Adipose tissue (tissue), 3 donors: ENCODE measurements around the gene IRAG1. TPM values are rescaled to one million over a fixed set of nuclear protein-coding genes. Genes with fewer than 3 reads are reported as not detected.
"Not testable (repeated sequence)": the region's sequence is repeated elsewhere in the genome, so short reads cannot be mapped to it uniquely, and the experiment has no call there.

Source experiments
- H3K27ac ChIP-seq: one replicate; pipeline ENCODE4 v1.5.1; 2013; ENCODE audit warnings: low read depth, low read length
- WGBS, 3 donors: extraction: QIAGEN DNeasy Blood & Tissue Kit; methylation state at CpG; one replicate each; pipeline ENCODE4 v1.1.7; 2013; 5-methylcytosine and 5-hydroxymethylcytosine counted together
- polyA plus RNA-seq, 3 donors: library from polyadenylated mRNA; stranded (reverse); fragments of 200-250 nt; gene quantifications; one replicate each; pipeline ENCODE4 v1.2.3, GENCODE V29; 2013
- donor health status: healthy with polysubstance abuse.
- donor health status: Bipolar disorder and iron deficiency.
- donor health status: healthy.

The IRAG1 gene
- polyA plus RNA-seq, 3 donors: 1.6 to 8.5 (median 5.2) TPM

DNA sequence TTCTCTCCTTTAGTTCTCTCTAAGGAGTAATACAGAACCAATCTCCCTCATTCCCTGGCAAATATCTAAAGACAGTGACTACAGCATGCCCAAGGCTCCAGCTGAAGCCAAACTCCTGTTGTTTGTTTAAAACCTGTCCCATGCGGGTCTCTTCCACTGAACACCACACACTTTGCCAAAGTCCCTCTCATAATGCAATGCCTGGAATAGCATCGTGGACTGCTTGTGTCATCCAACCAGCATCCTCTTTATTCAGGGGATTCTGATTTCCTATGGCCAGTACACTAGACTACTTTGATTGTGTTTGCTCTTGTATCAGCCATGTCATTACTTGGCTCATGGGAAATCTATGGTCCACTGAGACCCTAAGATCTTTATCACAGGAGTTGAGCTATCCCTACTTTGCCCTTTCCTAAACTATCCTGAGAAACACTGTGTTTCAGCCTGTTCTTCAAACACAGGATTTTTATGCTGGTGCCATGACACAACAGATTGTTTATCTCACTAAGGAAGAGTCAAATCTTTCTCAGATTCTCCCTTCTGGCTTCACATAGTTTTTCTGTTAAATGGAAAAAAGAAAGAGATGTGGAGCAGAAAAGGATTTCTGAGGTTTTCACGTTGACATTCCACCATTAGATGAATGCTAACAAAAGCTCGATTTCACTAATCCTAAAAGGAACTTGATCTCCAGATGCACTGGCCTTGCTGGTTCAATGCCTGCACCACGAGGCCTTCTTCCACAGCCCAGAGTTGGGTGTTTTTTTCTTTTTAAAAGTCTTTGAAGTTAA is 15.9 kb upstream of the IRAG1 start:
- WGBS, 3 donors: 62 to 73% (median 64%) methylated on average over 5 of the region's 5 CpGs
- H3K27ac ChIP-seq: no peak overlapping the region

DNA sequence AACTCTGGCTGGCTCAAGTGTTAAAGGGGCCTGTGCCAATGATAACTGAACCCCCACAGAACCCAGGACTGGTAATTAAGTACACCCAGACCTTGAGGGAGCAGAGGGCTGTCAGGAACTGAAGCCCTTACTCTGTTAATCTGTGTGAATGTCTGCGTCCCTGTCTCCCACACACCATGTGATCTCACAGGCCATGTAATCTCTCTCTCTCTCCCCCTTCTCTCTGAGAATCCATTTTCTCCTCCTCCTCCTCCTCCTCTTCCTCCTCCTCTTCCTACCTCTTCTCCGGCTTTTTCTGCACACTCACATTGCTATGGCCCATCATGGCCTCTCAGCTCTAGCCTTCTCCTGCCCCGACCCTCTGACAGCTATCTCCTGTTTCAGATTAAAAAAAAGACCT is 14.6 kb upstream of the IRAG1 start:
- WGBS, 3 donors: 78 to 83% (median 79%) methylated on average over 3 of the region's 3 CpGs
- no peak overlapping the region for H3K27ac ChIP-seq

- H3K27ac ChIP-seq: no peak overlapping the region
- 88 to 92% (median 91%) methylated on average over 3 of the region's 3 CpGs for WGBS, 3 donors
Observed at GRCh38 chr11:10701982-10702381, 8.4 kb upstream of the IRAG1 start.

DNA sequence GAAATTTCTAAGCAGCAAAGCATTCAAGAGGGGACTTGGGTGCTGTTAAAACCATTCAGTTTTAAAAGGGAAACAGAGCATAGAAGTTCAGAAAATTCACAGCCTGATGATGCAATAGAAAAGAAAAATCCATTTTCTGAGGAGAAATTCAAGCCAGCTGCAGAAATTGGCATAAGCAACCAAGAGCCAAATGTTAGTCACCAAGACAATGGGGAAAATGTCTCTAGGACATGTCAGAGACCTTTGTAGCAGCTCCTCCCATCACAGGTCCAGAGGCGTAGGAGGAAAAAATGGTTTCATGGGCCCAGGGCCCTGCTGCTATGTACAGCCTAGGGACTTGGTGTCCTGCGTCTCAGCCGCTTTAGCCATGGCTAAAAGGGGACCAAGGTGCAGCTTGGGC is 5.5 kb upstream of the IRAG1 start:
- 93 to 99% (median 97%) methylated on average over 3 of the region's 3 CpGs for WGBS, 3 donors
- H3K27ac ChIP-seq: no peak overlapping the region

DNA sequence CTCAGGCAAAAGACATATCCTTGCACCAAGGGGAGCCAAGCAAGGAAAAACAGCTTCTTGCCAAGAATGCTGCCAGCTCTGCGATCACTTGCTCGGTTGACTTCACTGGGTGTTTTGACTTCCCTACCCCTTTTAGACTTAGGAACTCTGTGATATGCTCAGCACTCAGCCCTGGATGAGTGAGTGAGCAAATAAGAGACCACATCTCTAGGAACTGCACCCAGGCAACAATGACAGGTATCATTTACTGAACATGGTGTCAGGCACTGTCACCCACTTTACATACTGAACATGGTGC is 3.7 kb upstream of the IRAG1 start:
- no peak overlapping the region for H3K27ac ChIP-seq
- WGBS, 3 donors: 36 to 75% (median 43%) methylated on average over 2 of the region's 2 CpGs

DNA sequence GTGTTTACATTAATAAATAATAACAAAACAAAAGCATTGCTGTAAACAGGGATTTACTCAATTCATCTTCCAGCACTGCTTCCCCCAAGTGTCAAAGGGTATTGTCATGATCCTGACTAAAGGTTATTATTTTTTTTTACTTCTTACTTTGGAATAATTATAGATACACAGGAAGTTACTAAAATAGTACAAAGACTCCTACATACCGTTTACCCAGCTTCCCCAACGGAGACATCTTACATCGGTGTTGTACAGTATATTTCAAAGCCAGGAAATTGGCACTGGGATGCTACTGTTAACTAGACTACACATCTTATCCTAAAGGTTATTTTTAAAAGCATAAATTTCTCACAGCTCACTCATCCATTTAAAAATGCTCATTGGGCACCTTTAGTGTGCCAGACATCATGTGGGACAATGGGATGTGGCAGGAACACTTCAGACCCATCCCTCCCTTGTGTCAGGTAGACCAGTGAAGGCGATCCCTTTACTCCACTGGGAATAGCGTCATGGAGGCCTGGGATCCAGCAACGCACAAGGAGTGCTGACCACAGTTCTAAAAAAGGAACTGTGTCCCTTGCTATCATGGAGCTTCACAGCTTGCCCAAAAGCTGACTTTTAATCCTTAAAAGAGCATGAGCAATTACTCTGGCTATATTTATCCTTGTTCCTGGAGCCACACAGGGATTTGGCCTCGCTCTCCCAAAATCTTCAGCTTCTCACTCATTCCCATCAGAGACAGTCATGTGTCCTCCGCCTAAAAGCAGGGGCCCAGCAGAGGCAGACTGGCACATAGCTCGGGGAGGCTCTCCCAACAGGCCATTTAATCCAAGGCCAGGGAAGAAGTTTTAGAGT is 3.1 kb upstream of the IRAG1 start:
- WGBS, 3 donors: 60 to 83% (median 61%) methylated on average over 9 of the region's 9 CpGs
- H3K27ac ChIP-seq: no peak overlapping the region

GRCh38 chr11:10695833-10696232 is 2.3 kb upstream of the IRAG1 start:
- 37 to 57% (median 47%) methylated on average over 3 of the region's 3 CpGs for WGBS, 3 donors
- H3K27ac ChIP-seq: no peak overlapping the region

DNA sequence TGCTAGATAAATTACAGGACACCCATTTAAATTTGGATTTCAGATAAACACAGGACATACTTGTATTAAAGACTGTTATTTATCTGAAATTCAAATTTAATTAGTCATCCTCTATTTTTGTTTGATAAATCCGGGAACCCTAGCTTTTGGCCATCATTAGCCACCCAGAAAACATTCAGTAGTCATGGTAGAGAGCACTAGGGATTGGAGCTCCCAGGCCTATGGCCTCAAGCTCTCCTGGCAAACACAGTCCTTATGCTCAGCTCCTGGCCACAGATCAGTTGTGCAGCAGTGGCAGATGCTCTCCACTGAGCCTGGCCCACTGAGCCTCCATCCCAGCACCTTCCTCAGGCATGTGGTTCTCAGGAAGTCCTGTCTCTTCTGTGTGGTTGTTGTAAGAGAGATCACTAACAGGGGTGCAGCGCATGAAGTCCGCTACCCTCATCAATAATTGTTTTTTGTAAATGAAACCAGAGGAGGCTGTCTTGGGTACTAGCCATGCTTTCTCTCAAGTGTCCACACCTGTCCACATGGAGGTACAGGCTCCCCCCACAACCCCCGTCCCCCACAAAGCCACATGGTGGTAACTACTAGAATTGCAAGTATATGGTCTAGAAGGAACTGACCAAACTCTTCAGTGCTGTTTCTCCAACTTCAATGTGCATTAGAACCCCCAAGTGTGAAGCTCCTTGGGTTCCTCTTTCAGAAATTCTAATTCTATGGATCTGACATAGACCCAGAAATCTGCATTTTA is 1.1 kb upstream of the IRAG1 start:
- H3K27ac ChIP-seq: no peak overlapping the region
- 81 to 86% (median 84%) methylated on average over 4 of the region's 4 CpGs for WGBS, 3 donors

- H3K27ac ChIP-seq: no peak overlapping the region
- WGBS, 3 donors: 55 to 69% (median 58%) methylated on average over 7 of the region's 7 CpGs
Observed at GRCh38 chr11:10692531-10693115, 932 bp downstream of the IRAG1 start.

DNA sequence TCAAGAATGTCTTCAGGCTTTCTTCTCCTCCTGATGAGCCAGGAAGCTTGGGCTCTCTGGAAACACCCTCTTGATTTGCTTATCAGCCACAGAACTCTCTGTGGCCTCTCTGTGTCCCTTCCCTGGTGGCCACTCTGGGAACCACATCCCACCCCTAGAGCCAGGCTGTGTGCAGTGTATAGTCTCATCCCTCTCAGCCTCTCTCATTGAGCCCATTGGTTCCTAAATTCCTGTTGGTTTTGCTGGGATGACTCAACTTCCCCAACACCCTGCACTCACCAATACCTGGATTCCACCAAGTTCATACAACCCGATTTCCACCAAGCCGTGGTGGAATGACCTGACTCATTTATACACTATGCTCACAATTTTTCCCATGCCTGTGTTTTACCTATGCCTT is 5.2 kb downstream of the IRAG1 start:
- H3K27ac ChIP-seq: no peak overlapping the region
- 90 to 95% (median 94%) methylated on average over 2 of the region's 2 CpGs for WGBS, 3 donors

DNA sequence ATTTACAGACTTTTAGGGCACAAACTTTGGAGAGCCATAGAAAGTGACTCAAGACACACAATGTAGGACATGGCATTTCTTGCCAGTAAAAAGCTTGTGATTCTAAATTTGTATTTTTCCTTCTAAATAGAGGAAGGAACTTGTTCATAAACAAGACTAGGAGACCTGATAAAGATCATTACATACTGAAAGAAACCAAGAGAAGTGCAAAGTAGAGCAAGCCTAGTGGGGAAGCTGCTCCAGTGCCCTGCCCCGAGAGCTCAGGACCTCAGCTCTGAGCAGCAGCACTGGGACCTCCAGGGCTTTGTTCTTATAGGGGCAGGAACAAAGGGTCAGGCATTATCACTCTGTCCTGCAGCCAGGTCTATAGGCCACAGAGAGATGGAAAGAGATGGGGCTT is 7.2 kb downstream of the IRAG1 start:
- H3K27ac ChIP-seq: no peak overlapping the region
- 48 to 64% (median 59%) methylated on average over 1 of the region's 1 CpG for WGBS, 3 donors

DNA sequence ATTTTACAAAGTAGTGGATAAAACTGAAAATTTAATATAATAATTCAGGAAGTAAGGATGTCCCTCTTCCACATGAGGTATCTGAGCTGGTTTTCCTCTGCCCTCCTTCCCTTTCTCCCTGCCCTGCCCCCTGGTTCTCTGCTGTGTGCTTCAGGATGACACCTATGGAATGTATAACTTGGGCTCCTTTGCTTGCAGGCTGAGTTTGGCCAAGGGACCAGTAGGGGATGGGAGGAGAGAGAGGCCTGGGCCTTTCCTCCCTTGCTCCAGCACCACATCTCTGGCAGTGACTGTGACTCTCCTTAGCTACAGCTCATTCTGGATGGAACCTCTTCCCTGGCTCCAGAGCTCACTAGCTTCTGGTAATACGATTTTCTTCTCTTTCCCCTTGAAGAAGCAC is 10.1 kb downstream of the IRAG1 start:
- WGBS, 3 donors: 52 to 81% (median 67%) methylated on average over 1 of the region's 1 CpG
- no peak overlapping the region for H3K27ac ChIP-seq

DNA sequence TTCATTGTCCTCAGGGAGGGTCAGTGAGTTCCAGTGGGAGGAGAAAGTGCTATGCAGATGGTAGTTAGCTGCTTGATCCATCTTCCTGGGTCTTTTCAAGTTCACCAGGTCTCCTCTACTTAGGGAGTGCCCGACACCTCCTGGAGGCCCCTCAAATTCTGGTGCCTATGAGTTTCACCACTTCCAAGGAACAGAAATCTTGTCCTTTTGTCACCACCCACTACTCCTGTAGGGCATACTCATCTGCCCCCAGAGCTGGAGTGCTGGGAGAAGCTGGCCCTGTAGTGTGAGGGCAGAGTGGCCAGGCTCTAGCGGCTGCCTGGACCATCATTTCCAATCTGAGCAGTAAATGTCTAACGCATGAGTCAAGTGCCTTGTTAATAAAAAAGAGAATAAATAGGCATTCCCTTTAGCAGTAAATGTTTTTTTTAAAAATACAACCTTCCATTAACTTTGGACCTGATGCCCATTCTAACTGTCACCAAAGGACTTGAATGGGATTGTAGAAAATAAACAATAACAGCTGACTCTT is 12.5 kb downstream of the IRAG1 start:
- H3K27ac ChIP-seq: no peak overlapping the region
- 90 to 96% (median 95%) methylated on average over 3 of the region's 3 CpGs for WGBS, 3 donors

- 73 to 86% (median 81%) methylated on average over 1 of the region's 1 CpG for WGBS, 3 donors
- H3K27ac ChIP-seq: not testable (repeated sequence)
Observed at GRCh38 chr11:10680279-10680678, 13.3 kb downstream of the IRAG1 start.

GRCh38 chr11:10679644-10680043 is 13.9 kb downstream of the IRAG1 start:
- H3K27ac ChIP-seq: no peak overlapping the region
- WGBS, 3 donors: 61 to 74% (median 63%) methylated on average over 4 of the region's 4 CpGs

DNA sequence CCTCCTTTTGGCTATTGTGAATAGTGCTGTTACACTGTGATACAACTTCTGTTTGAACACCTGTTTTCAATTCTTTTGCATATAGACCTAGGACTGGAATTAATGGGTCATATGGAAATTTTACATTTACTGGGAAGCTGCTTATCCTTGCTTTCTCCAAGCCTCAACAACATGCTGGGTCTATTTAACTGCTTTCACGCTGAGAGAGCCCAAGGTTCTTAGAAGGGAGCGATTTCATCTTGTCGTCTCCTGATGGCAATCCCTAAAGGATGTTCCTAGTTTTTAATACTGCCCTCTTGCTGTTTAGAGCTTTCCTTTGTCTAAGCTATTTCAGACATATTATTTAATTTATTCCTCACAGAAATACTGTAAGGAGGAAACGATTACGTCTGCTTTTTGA is 15.5 kb downstream of the IRAG1 start:
- no peak overlapping the region for H3K27ac ChIP-seq
- 72 to 83% (median 74%) methylated on average over 5 of the region's 5 CpGs for WGBS, 3 donors

DNA sequence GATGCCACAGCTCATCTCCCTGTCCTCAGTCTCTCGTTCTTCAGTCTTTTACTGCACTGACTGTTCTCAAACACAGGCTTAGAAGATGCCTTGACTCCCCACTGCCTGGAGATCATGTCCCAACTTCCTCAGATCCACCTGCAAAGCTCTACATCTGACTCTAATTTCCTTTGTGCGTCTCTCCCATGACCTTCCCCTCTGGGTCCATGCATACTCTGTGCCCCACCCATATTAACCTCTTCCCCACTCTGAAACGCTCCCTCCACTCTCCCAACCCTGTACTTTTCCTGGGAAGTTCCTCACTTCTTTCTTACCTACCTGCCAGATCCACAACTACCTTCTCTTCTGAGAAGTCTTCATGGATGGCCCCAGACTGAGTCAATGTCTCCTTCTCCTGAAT is 16.6 kb downstream of the IRAG1 start:
- WGBS, 3 donors: 73 to 81% (median 74%) methylated on average over 3 of the region's 3 CpGs
- no peak overlapping the region for H3K27ac ChIP-seq

GRCh38 chr11:10674911-10675440 is 18.6 kb downstream of the IRAG1 start:
- 9 to 41% (median 21%) methylated on average over 10 of the region's 10 CpGs for WGBS, 3 donors
- no peak overlapping the region for H3K27ac ChIP-seq
